GM12872 (cell line): Measurements from ENCODE around the gene DAND5.
A peak's percentile ranks its signal among the peaks of the same experiment; 100 is the strongest.

ENCODE experiments used
- CTCF ChIP-seq: IDR thresholded peaks from 3 replicates; pipeline ENCODE4 v1.5.1; 2011; ENCODE audit warnings: low read depth, mild to moderate bottlenecking, low read length, moderate library complexity; ENCODE audit not compliant: insufficient read depth

DAND5 gene

GRCh38 chr19:12969292-12969988 lies at the start of gene DAND5:
DAND5 (plus strand) TSS chr19:12969576; CDS start chr19:12969661, 85 bp downstream.
- no peak for TF ChIP-seq CTCF

- no peak for TF ChIP-seq CTCF
These were observed 48.3 kb upstream of the DAND5 start for GRCh38 chr19:12921047-12921446.

GRCh38 chr19:12922959-12923358 lies 46.4 kb upstream of the DAND5 start:
- no peak for TF ChIP-seq CTCF

- no peak for TF ChIP-seq CTCF
These were observed 44.6 kb upstream of the DAND5 start for GRCh38 chr19:12924621-12925310.

- TF ChIP-seq CTCF: 0 out of 3 replicates have a peak, but pooled peaks have one; percentile 4
These were observed 39.3 kb upstream of the DAND5 start for GRCh38 chr19:12930002-12930645.

GRCh38 chr19:12932392-12933286 lies 36.7 kb upstream of the DAND5 start:
- no peak for TF ChIP-seq CTCF
